NCI-H1105 (cell line): ENCODE results near the gene KLF15.

Experiments
- DNase-seq: peaks from one replicate; lab custom pipeline; 2025; lab: John Stamatoyannopoulos, UW

The KLF15 gene

DNA sequence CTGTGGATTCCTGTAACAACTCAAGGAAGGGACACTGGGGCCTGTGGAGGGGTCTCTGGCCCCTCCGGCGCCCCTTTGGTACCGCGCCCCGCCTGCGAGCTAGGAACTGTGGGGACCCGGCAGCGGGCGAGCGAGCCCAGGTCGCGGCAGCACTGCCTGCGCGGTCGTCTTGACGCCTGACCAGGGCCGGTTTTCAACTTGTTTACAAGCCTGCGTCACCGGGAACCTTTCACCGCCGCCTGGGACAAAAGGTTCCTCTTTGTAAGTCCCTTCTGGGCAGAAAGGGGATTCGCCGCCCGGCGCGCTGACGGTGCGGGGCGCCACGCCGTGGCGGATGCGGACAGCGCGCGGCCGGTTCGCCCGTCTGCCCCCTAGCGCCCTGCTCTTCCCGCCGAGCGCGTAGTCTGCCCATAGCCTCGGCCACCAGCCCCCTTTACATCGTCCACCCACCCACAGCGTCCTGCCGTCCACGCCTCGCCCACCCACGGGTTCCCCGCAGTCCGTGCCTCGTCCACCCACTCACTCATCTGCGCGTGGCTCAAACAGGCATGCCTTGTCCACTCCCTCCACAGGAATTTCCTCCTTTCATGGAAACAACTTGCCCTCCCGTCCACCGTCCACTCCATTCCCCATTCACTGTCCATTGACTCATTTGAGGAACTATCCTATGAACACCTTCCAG is 32.0 kb upstream of the KLF15 start:
- no peak for DNase-seq

DNA sequence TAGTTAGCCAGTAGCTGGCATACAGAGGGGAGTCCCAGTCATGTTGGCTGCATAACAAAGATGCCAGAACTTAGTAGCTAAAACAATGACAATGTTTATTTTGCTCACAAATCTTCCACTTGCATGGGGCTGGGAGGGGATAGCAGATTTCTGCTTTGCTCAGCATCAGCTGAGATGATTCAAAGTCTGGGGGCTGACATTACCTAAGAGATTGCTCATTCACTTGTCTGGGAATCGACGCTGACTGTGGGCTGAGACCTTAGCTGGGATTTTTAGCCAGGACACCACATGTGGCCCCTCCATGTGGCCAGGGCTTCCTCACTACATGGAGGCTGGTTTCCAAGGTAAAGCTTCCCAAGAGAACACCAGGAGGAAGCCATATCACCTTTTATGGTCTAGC is 24.8 kb upstream of the KLF15 start:
- no peak for DNase-seq

DNA sequence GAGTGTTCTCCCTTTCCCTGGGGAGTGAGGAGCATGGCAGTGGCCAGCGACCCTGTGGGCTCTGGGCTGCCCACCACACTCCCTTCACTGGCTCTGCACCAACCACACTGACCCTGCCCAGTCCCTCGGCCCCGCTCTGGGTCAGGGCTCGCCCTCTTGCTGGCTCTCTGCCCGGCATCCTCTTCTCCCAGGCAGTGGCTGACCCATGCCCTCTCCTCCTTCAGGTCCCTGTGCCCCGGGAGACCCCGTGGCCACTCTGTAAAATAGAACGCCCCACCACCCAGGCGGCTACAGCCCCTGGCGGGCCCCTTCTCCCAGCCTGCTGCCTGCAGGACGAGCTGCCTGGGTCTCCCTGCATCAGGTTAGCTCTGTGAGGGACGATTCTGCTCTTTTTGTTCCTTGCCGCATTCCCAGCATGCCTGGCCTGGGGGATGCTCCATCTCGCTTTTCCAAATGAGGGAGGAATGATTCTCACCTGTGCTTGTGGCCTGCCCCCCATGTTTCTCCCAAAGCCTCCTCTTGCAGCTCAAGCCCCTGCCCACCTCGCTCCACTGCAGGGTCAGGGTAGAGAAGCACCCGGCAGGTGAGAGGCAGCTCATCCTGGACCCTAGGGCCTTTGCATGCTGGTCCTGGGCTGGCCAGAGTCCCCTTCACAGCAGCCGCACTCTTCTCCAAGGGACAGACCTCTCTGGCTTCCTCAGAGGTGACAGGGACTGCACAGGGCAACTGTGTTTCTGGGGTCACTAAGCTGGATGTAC is 23.0 kb upstream of the KLF15 start:
- DNase-seq = no peak

DNA sequence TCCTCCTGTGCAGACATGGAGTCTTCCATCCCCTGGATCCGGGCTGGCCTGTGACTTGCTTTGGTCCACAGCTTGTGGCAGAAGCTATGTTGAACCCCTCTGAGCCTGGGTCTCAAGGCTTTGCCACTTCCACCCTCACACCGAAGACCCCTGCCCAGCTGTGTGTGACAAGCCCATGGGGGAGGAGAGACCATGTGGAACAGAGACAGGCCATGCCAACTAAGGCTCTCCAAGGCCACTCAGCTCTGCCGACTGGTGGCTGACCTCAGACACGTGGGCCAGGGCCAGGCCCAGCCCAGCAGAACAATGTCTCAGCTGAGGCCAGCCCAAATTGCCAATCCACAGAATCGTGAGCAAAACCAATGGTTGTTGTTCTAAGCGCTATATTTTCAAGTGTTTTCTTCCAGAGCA is 21.1 kb upstream of the KLF15 start:
- DNase-seq = no peak

DNA sequence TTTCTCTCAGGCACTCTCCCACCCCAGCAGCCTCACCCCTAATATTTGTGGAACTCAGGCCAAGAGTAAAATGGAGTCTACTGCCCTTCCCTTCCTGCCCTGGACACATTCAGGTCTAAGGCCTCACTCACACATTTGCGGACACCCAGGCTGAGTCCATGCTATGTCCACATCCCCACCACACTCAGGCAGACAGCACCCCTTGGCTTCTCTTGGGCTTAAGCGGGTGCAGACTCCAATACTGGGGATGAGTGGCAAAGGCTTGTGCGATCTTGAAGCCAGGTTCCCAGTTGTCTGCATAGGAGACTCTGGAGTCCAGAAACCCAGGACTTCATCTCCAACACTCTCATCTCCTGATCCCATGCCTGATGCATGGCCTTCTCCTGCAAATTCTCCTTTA is 20.0 kb upstream of the KLF15 start:
- DNase-seq = no peak

DNA sequence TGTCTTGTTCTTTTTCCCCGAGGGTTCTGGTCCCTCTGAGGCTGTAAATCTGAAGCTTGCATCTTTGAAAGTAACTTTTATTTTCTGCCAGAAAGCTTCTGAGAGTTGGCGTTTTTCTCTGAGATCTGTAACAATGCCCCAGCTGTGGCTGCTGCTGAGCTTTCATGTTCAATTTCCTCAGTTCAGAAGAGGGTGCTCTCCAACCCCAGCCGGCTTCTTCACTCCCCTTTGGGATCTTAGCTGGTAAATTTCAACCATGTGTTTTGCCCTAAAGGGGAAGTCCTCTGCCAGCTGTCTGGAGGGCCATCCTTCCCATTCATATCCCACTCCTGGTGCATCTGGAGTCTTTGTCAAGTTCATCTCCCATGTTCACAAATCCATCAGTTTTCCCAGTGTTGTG is 19.2 kb upstream of the KLF15 start:
- no peak for DNase-seq

DNA sequence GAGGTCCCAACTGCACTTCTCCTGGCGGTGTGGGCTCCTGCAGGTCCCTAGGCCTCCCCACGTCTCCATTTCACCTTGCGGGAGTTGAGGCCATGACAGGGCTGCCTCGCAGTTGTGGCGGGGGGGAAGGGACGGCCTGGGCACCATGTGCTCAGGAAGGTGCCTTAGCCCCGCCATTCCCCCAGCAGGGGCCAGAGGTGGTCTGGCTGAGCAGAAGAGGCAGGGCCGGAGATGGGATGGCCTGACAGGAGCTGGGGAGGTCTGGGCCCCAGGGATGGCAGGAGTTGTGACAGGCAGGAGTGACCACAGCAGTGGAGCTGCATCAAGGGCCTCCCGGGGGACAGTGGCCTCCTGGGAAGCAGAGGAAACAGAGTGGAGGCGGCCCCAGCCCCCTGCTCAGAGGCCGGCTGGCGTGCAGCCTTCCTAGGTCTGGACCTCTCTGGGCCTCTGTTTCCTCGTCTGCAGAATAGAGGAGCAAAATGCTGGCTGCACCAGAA is 18.7 kb upstream of the KLF15 start:
- DNase-seq = no peak

DNA sequence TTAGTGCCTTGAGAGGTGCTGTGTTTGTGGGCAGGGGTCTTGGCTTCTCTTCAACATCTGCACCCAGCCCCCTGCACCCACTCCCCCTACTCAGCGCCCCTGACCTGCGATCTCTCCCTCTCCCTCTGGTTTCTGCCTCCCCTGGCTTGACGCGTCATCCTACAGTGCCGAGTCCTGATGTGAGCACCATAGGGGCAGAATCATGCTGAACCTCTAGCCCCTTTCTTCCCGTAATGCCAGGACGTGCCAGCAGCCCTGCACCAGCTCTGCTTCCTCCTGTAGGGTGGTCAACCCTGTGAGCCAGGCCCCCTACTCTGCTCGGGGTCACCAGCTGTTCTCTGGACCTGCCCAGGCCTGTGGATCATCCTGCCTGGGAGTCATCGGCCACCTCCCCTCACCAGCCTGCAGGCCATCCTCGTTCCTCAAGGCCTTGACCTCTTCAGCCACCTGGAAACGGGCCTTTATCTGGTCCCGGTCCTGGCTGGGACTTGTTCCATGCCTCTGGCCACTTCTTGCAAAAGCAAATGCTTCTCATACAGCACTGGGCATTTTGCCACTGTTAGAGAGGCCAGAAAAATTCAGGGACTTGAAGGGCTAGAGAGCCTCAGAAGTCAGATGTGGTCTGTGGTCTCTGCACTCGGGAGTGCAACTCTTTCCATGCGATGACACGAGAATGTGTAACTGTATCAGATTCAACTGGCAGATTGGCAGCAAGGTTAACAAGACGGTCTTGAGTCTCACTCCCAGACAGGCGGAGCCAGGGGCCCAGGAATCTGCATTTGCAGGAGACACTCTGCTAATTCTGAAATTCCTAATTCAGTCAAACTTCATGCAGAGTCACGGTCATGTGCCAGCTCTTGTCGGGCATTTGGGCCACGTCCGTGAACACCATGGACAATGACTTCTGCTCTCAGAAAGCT is 16.7 kb upstream of the KLF15 start:
- DNase-seq = no peak

DNA sequence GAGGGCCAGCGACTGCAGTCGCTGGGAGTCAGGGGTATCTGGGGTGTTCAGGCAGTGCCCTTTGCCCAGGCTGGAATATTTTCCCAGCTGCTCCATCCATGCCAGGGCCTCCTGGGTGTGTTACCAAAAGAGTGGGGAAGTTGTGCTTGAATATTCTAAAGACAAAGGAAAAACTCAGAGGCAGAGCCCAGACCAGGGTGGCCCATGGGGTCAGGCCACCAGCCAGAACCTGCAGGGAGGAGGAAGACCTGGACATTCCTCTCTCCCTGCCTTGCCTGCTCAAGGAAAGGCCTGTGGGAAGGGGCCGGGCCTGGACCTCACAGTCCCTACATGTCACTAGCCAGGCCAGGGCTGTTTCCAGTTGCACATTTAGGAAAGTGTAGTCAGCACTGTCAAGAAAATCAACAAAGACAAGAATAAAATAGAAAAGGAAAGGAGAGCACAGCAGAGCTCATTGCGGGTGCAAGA is 16.0 kb upstream of the KLF15 start:
- DNase-seq = no peak

DNA sequence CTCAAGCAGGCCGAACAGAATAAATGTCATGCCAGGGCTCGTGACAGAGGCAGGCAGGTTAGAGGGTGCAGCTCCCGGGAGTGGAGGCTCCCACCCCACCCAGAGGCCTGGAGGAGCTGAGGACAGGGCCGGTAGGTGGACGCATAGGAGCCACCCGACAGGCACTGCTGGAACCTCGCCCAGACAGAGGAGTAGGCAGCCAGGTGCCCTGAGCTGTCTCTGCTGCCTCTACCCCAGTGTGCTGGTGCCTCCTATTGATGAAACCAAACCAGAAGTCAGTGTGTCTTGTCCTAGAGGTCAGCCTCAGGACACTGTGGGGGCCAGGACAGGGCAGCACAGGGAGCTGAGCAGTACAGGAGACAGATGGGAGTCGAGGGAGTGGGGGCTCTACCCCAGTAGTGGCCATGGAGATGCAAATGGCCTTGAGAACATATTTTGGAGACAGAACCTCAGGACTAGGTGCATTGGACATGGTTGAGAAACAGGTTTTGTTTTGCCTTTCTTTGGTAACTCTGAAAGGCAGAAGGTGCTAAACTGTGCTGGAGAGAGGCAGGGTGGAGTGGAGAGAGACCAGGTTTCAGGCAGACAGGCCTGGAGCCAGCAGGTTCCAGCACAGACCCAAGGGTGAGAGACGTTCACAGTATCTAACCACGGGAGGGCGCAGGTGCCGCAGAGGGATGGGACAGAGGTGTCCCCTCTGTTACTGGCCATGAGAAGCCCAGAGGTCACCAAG is 15.4 kb upstream of the KLF15 start:
- DNase-seq = no peak

DNA sequence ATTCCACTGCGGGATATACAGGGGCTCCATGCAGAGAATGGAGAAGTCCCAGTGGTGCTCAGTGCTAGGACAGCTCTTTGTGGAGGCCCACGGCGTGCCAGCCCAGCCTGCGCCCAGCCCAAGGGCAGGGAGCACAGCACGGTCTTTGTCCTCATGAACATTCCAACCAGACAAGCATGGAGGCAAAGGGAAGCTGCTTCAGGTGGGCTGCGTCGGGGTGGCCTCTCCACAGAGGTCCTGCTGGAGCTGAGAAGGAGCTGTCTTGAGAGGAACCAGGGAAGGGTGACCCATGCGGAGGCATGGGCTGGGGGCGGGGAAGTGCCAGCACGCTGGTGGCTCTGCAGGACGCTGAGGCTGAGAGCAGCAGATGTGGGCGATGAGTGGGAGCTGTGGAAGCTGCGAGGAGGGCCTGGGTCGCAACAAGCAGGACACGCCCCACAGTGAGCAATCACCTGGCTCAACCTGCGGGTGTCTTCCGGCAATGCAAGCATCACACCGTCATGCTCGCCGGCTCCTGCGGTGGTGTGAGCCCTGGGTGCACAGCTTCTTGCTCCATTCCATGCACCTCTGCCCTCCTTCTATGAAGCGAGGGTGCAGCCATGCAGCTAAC is 14.0 kb upstream of the KLF15 start:
- no peak for DNase-seq

DNA sequence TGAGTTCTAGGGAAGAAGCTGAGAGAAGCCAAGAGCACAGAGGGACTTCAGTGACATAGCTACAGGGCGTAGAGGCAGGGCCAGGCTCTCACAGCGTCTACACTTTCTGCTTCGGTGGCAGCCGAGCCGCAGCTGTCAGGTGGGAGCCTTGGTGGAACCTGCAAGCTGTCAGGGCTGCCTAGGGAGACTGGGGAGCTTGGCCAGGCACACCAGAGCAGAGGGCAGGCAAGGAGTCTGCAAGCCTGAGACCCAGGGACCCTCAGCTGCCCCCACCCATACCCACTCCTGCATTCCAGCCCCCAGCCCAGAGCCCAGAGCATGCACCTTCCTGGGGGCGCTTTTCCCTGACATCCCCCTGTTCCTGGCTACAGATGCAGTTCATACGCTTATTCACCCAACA is 13.4 kb upstream of the KLF15 start:
- DNase-seq = no peak

DNA sequence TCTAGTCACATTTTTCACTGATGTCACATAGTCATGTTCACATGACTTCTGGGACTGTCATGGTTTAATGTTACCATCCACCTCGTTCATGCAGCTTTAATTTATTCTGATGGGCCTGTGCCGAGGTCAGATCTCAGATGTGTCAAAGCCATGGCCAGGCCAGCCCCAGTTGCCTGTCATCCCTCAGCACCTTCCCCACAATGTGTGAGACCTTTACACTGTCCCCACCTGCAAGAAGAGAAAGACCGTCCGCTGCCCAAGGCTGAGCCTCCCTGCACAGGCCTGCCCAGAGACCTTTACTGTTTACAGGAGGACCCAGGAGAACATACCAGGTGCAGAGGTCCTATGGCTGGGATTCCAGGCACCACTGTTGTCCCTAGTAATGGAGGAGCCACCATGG is 12.8 kb upstream of the KLF15 start:
- no peak for DNase-seq

DNA sequence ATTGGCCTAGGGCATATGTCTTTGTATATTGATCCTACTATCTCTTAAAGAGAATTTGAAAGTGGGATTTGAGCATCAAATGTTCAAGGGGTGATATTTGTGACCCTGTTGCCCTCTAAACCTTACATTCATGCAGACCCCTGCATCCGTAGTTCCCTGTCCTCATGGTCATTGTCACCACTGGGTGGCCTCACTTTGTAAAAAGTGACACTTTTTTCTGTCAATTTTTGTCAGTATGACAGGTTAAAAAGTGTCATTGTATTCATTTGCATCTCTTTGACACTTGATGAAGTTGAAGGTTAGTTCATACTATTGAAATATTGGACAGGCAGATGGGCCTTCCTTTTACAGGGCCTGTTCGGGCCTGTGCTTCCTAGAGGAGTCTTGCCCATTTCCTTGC is 12.3 kb upstream of the KLF15 start:
- DNase-seq = no peak

DNA sequence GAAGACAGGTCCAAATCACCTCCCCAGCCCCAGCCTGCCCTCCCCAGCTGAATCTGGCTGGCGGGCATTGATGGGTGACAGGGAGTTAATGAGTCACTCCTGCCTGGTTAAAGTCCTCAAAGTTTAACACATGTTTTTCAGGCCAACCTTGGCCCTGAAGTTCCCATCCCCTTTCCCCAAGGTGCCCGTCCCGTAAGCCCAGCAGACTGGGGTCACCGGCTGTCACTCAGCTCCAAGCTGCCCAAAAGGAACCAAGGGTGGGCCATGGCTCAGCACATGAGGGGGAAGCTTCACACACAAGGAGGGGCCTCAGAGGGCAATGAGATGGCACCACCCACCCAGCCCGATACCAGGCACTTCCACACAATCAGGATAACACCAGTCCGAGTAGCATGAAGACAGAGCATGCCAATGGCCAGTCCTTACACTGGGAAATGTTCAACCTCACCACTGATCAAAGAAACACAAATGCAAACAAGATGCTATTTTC is 10.2 kb upstream of the KLF15 start:
- DNase-seq = no peak

DNA sequence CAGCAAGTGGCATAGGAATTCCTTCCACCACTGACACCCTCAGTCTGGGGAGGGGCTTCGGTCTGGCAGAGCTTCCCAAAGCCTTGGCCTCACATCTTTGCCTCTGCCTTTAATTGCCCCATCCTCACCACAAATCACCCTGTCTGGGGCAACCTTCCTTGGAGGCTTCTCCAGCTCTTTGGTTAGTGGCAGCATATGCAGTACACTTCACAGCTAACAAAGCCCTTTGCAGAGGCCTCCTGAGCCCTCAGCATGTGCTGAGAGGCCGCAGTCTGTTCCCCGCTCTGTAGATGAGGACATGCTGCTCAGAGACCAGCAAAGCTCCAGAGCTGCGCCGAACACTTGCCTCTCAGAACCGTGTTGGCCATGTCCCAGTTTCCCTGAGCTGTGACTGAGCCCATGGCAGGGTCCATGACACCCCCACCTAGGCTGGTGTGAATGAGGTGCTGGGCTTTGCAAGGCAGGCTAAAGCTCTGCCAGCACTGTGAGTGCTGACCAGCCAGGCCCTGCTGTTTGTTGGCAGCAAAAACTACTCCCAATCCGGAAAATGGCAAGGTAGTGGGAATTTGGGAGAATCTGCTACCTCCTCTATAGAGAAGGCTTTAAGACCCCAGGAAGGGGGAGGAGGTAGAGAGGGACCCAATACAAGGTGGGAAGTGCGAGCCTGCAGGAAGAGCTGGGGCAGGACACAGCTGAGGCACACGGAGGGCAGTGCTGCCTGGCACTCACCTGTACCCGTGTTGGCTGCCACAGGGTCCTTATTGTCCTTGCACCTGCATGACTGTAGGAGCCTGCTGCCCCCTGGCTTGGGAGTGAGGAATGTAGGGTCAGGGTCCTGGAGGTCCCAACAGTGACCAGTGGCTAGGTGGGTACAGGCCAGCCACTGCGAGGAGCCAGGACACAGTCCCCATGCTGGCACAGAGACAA is 8.4 kb upstream of the KLF15 start:
- no peak for DNase-seq

DNA sequence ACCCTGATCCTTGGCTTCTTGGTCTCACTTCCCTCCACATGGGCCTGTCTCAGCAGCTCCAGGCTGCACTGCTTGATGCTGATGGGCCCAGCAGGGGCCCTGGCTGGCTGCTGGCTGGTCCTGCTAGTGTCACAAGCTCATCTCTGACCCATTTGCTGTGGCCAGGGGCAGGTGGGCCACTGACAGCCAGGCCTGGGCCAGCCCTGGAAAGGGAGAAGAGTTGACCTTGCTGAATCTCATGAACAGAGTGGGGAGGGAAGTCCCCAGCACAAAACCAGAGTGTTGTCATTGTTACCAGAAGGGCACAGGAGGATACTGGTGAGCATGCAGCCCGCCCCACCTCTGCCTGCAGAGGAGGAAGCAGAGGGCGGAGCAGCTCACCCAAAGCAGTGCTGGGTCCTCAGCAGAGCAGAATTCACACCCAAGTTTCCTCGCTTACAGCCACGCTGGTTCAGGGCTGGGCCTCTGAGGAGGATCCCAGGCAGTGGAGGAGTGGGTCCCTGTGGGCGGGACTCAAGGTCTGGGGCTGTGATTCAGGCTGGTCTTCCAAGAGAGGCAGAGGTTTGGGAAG is 7.6 kb upstream of the KLF15 start:
- DNase-seq = no peak

DNA sequence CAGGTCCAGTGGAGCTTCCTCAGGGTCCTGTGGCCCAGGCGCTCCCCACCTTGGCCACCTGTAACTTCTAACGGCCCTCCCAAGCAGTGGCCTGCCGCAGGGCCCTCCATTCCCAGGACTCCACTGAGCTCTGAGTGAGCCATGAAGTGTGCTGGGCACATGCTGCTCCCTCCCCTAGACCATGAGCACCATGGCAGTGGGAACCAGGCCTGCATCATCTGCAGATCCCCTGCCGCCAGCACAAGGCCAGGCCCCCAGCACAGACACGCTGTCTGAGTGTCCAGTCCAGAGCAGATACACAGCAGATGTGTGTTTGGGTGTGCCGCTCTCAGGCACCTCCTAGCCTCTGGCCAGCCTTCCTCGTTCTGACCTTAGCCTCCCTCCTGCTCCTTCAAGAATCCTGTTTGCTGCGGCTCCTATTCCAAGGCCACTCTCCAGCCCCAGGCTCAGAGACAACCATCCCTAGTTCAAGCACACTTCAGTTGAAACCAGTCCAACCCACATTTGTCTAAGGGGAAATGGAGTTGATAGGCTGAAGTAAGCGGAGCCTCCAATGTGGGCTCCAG is 7.0 kb upstream of the KLF15 start:
- no peak for DNase-seq

DNA sequence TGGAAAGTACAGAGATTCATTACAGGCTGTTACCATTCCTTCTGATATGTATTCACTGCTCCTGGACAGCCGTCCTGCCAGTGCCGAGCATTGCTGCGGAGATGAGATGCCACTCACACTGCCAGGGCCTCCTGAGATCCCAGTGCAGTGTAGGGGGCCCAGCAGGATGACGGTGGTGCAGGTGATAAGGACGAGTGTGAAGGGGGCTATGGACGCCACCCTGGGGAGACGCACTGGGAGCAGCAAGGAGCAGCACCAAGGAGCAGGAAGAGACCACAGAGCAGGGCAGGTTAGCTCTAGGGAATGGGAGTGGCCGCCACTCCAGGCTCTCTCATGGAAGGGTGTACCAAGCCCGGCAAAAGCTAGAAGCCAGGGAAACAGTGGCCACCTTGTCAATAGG is 4.0 kb upstream of the KLF15 start:
- DNase-seq = no peak

DNA sequence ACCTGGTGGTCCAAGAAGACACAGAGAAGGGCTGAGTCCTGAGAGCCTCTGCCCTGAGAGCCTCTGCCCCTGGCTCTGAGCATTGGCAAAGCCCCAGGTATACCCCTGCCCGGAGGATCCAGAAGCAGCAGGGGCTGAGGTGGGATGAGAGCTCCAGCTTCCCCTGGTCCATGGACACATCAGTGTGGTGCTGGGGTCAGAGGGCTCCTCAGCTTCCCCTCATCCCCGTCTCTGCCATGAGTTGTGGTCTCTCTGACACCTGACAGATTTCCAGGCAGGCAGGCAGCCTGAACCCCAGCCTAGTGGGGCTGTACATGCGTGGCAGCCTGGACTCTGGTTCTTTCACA is 3.5 kb upstream of the KLF15 start:
- no peak for DNase-seq
